H1 (cell line): ENCODE results near the gene SEL1L. TPM values are rescaled to one million over a fixed set of nuclear protein-coding genes. Genes with fewer than 3 reads are reported as not detected.

ENCODE experiments used
- CTCF ChIA-PET: fragments of 300-600 bp; sonication (Branson Sonifier 250); formaldehyde crosslinking; loops from one replicate; lab custom pipeline; 2021; ENCODE audit not compliant: partially characterized antibody; lab: Charles Lee
- POLR2A ChIA-PET: fragments of 300-600 bp; sonication (Branson Sonifier 250); formaldehyde crosslinking; loops from one replicate; lab custom pipeline; 2021; ENCODE audit warnings: inconsistent platforms; ENCODE audit not compliant: partially characterized antibody; lab: Charles Lee
- DNase-seq, 2 experiments: peaks; one replicate each; pipeline versions ENCODE4 v3.0.0 to v3.0.0-alpha.2; 2010 to 2022; ENCODE audit warnings: low spot score in 2 of 2, low read depth in 1 of 2, mixed read lengths in 1 of 2
- FAIRE-seq: peaks from 2 replicates; lab custom pipeline; 2011; peaks lifted over from hg19 to GRCh38; lab: Jason Lieb, UNC
- H2AFZ ChIP-seq: 2 replicates; pipeline ENCODE4 v1.8.1; 2012; ENCODE audit warnings: low read length, inconsistent platforms
- H2AK5ac ChIP-seq: 2 replicates; pipeline ENCODE4 v1.6.1; 2013; ENCODE audit warnings: low read depth, low read length
- H2BK120ac ChIP-seq: replicated peaks from 2 replicates; pipeline ENCODE3; 2013; ENCODE audit warnings: low read depth, low read length, inconsistent platforms
- H2BK12ac ChIP-seq: 2 replicates; pipeline ENCODE4 v1.6.1; 2013; ENCODE audit warnings: low read depth, low read length
- H2BK15ac ChIP-seq: 2 replicates; pipeline ENCODE4 v1.6.1; 2013; ENCODE audit warnings: low read length
- H2BK20ac ChIP-seq: 2 replicates; pipeline ENCODE4 v1.6.1; 2013; ENCODE audit warnings: low read length
- H2BK5ac ChIP-seq: 2 replicates; pipeline ENCODE4 v1.6.1; 2013; ENCODE audit warnings: low read depth, low read length
- H3K14ac ChIP-seq: 2 replicates; pipeline ENCODE4 v1.6.1; 2013; ENCODE audit warnings: inconsistent platforms; ENCODE audit not compliant: insufficient read length
- H3K18ac ChIP-seq: 2 replicates; pipeline ENCODE4 v1.6.1; 2013; ENCODE audit warnings: low read length; ENCODE audit errors: extremely low read depth
- H3K23ac ChIP-seq: 2 replicates; pipeline ENCODE4 v1.6.1; 2013; ENCODE audit warnings: inconsistent platforms; ENCODE audit not compliant: insufficient read length
- H3K23me2 ChIP-seq: 2 replicates; pipeline ENCODE4 v1.6.1; 2013; ENCODE audit warnings: low read depth, low read length
- H3K27ac ChIP-seq: 2 replicates; pipeline ENCODE4 v1.6.1; 2011; ENCODE audit warnings: low read depth, low read length, inconsistent platforms
- H3K27me3 ChIP-seq, 4 experiments: replicated peaks in 1 of 4; 1 replicate in 1 of 4; 2 replicates in 3 of 4; pipeline versions ENCODE4 v1.6.1 to v1.8.1; 2011 to 2013; ENCODE audit warnings: low read length in 3 of 4, mild to moderate bottlenecking in 3 of 4, inconsistent platforms in 2 of 4, mixed read lengths in 2 of 4, moderate library complexity in 1 of 4; ENCODE audit not compliant: control insufficient read depth in 3 of 4, insufficient read depth in 3 of 4; ENCODE audit errors: extremely low read depth in 1 of 4
- H3K36me3 ChIP-seq, 4 experiments: 2 replicates each; pipeline versions ENCODE4 v1.6.1 to v1.8.1; 2011 to 2013; ENCODE audit warnings: mild to moderate bottlenecking in 4 of 4, low read length in 3 of 4, moderate library complexity in 2 of 4, control low read depth in 1 of 4, inconsistent platforms in 1 of 4; ENCODE audit not compliant: insufficient read depth in 4 of 4, control insufficient read depth in 2 of 4
- H3K4ac ChIP-seq: replicated peaks from 2 replicates; pipeline ENCODE3; 2013; ENCODE audit warnings: low read length, low read depth, mixed read lengths, inconsistent platforms; ENCODE audit not compliant: insufficient read length
- H3K4me1 ChIP-seq, 4 experiments: replicated peaks in 1 of 4; 1 replicate in 1 of 4; 2 replicates in 3 of 4; pipeline versions ENCODE4 v1.6.1 to v1.8.1; 2011 to 2013; ENCODE audit warnings: low read length in 3 of 4, inconsistent platforms in 2 of 4, mixed read lengths in 1 of 4; ENCODE audit not compliant: insufficient read depth in 4 of 4, control insufficient read depth in 3 of 4
- H3K4me2 ChIP-seq, 2 experiments: 2 replicates each; pipeline versions ENCODE4 v1.6.1 to v1.8.1; 2011 to 2013; ENCODE audit warnings: low read depth in 2 of 2, low read length in 2 of 2, control low read depth in 1 of 2, inconsistent platforms in 1 of 2, mild to moderate bottlenecking in 1 of 2; ENCODE audit not compliant: insufficient read depth in 1 of 2
- H3K4me3 ChIP-seq, 4 experiments: fragments of 200-600, 300-600 bp in 1 of 4; sonication (generic), shearing (Covaris generic), sonication (Bioruptor Twin) in 1 of 4; 2 replicates each; pipeline versions ENCODE4 v1.5.1 to v1.8.1; 2011 to 2016; ENCODE audit warnings: low read length in 4 of 4, low read depth in 3 of 4, control low read depth in 2 of 4, inconsistent platforms in 2 of 4, mild to moderate bottlenecking in 2 of 4, mixed read lengths in 1 of 4, moderate library complexity in 1 of 4; ENCODE audit not compliant: insufficient read depth in 2 of 4; ENCODE audit errors: extremely low read depth in 1 of 4
- H3K56ac ChIP-seq: replicated peaks from 2 replicates; pipeline ENCODE3; 2013; ENCODE audit warnings: low read depth, mild to moderate bottlenecking, mixed read lengths, low read length, inconsistent platforms; ENCODE audit not compliant: insufficient read length
- H3K79me1 ChIP-seq: 2 replicates; pipeline ENCODE4 v1.6.1; 2013; ENCODE audit warnings: low read depth, low read length, control low read depth
- H3K79me2 ChIP-seq, 2 experiments: 2 replicates each; pipeline versions ENCODE4 v1.6.1 to v1.8.1; 2012 to 2013; ENCODE audit warnings: low read length in 2 of 2, mild to moderate bottlenecking in 2 of 2, inconsistent platforms in 1 of 2; ENCODE audit not compliant: insufficient read depth in 2 of 2, control insufficient read depth in 1 of 2
- H3K9ac ChIP-seq, 4 experiments: replicated peaks in 1 of 4; 1 replicate in 1 of 4; 2 replicates in 3 of 4; pipeline versions ENCODE4 v1.6.1 to v1.8.1; 2011 to 2013; ENCODE audit warnings: low read depth in 3 of 4, low read length in 3 of 4, control low read depth in 2 of 4, mild to moderate bottlenecking in 2 of 4, moderate library complexity in 2 of 4, inconsistent platforms in 1 of 4; ENCODE audit errors: extremely low read depth in 1 of 4
- H3K9me3 ChIP-seq, 2 experiments: 2 replicates each; pipeline versions ENCODE4 v1.6.1 to v1.8.1; 2012 to 2013; ENCODE audit warnings: mild to moderate bottlenecking in 2 of 2, moderate library complexity in 2 of 2, control low read depth in 1 of 2, inconsistent platforms in 1 of 2, low read depth in 1 of 2, low read length in 1 of 2, mixed read lengths in 1 of 2; ENCODE audit not compliant: insufficient read depth in 2 of 2
- H4K20me1 ChIP-seq, 2 experiments: replicated peaks in 1 of 2; 2 replicates each; pipeline versions ENCODE3 to v1.8.1; 2011 to 2013; ENCODE audit warnings: inconsistent platforms in 2 of 2, low read length in 2 of 2, mild to moderate bottlenecking in 1 of 2; ENCODE audit not compliant: insufficient read depth in 2 of 2, control insufficient read depth in 1 of 2
- H4K5ac ChIP-seq: 2 replicates; pipeline ENCODE4 v1.6.1; 2013; ENCODE audit warnings: low read length, low read depth, mixed read lengths, inconsistent platforms; ENCODE audit not compliant: insufficient read length
- H4K8ac ChIP-seq: 2 replicates; pipeline ENCODE4 v1.8.0; 2013; ENCODE audit warnings: mild to moderate bottlenecking, moderate library complexity, low read length, inconsistent platforms; ENCODE audit not compliant: insufficient read depth; ENCODE audit errors: extremely low read depth
- H4K91ac ChIP-seq: replicated peaks from 2 replicates; pipeline ENCODE3; 2013; ENCODE audit warnings: low read length, mixed read lengths, inconsistent platforms; ENCODE audit not compliant: insufficient read length
- ASH2L ChIP-seq: fragments of 200-600, 300-600 bp; sonication (generic); IDR thresholded peaks from one replicate; pipeline ENCODE4 v1.7.1; 2017; ENCODE audit warnings: low read length
- EGR1 ChIP-seq: IDR thresholded peaks from 2 replicates; pipeline ENCODE4 v1.6.1; 2011; ENCODE audit warnings: low read depth, low read length, borderline replicate concordance
- KDM4A ChIP-seq: IDR thresholded peaks from one replicate; pipeline ENCODE4 v1.7.1; 2012; ENCODE audit warnings: low read depth, mild to moderate bottlenecking, moderate library complexity, low read length, inconsistent platforms; ENCODE audit not compliant: severe bottlenecking
- NRF1 ChIP-seq: IDR thresholded peaks from 2 replicates; pipeline ENCODE4 v1.6.1; 2011; ENCODE audit warnings: mild to moderate bottlenecking, low read depth, low read length, improper control_type of control experiment
- POLR2AphosphoS5 ChIP-seq: IDR thresholded peaks from 2 replicates; pipeline ENCODE4 v1.6.1; 2011; ENCODE audit warnings: low read depth, low read length
- RFX5 ChIP-seq: IDR thresholded peaks from 2 replicates; pipeline ENCODE4 v1.6.1; 2011; ENCODE audit warnings: low read depth, low read length, improper control_type of control experiment, borderline replicate concordance
- RNF2 ChIP-seq: fragments of 200-900, 300-1000 bp; sonication (generic); IDR thresholded peaks from 2 replicates; pipeline ENCODE4 v1.7.1; 2016; ENCODE audit warnings: borderline replicate concordance, low read depth, mild to moderate bottlenecking, antibody characterized with exemption, low read length; ENCODE audit not compliant: poor library complexity, severe bottlenecking; ENCODE audit errors: missing control alignments
- SAP30 ChIP-seq: fragments of 300-600 bp; sonication (generic); IDR thresholded peaks from 2 replicates; pipeline ENCODE4 v1.7.1; 2012; ENCODE audit warnings: low read length, moderate library complexity, mild to moderate bottlenecking, inconsistent platforms; ENCODE audit not compliant: insufficient read depth, insufficient replicate concordance
- SIRT6 ChIP-seq: IDR thresholded peaks from one replicate; pipeline ENCODE4 v1.7.1; 2012; ENCODE audit warnings: low read length, inconsistent platforms
- SIX5 ChIP-seq: IDR thresholded peaks from 2 replicates; pipeline ENCODE4 v1.6.1; 2011; ENCODE audit warnings: mild to moderate bottlenecking, low read depth, low read length
- SP4 ChIP-seq: IDR thresholded peaks from 2 replicates; pipeline ENCODE4 v1.6.1; 2012; ENCODE audit warnings: low read length, inconsistent platforms
- TAF7 ChIP-seq: optimal IDR thresholded peaks from 2 replicates; pipeline ENCODE3; 2011; ENCODE audit warnings: low read depth, mild to moderate bottlenecking, inconsistent platforms, low read length, moderate library complexity, borderline replicate concordance
- TCF12 ChIP-seq: IDR thresholded peaks from 2 replicates; pipeline ENCODE4 v1.6.1; 2011; ENCODE audit warnings: low read depth, mild to moderate bottlenecking, low read length
- ZNF274 ChIP-seq: IDR thresholded peaks from 2 replicates; pipeline ENCODE4 v1.7.0; 2012; ENCODE audit warnings: low read length, borderline replicate concordance; ENCODE audit errors: extremely low read depth
- WGBS, 2 experiments: shearing (Covaris generic) in 1 of 2; methylation state at CpG; one replicate each; pipeline versions ENCODE4 v1.1.6 to v1.1.7; 2013 to 2015; ENCODE audit warnings: low lambda C conversion rate in 2 of 2, mixed read lengths in 2 of 2, inconsistent platforms in 1 of 2, low coverage in 1 of 2, missing lambda C conversion rate in 1 of 2; ENCODE audit not compliant: insufficient replicate concordance in 2 of 2, insufficient coverage in 1 of 2, insufficient read length in 1 of 2; ENCODE audit errors: extremely low coverage in 1 of 2, missing lambda C conversion rate in 1 of 2; 5-methylcytosine and 5-hydroxymethylcytosine counted together
- polyA plus RNA-seq, 7 experiments: library from polyadenylated mRNA; depleted of rRNA in 3 of 7; stranded (reverse) in 5 of 7; unstranded in 2 of 7; fragments of >200 nt in 5 of 7; fragments of 200-250 nt in 2 of 7; gene quantifications; 1 replicate in 5 of 7; 2 replicates in 1 of 7; 4 replicates in 1 of 7; pipeline versions ENCODE4 v1.2.1 to v1.2.3, GENCODE V29; 2011 to 2013; ENCODE audit warnings: missing spikeins in 2 of 7, mixed read lengths in 2 of 7
- total RNA-seq: library from RNA; stranded (reverse); fragmentation: NEBNext Ultra II Directional; extraction: Animal tissue kit (Norgen Biotek cat#: 25700); gene quantifications from 2 replicates; pipeline ENCODE4 v1.2.1, GENCODE V29; 2021

Gene SEL1L
- total and polyA plus RNA-seq, 2 of the 8 experiments (the other 6 are each of a cell fraction or from before 2014, with no cell fraction given) = 4.3 to 34.9 TPM

DNA sequence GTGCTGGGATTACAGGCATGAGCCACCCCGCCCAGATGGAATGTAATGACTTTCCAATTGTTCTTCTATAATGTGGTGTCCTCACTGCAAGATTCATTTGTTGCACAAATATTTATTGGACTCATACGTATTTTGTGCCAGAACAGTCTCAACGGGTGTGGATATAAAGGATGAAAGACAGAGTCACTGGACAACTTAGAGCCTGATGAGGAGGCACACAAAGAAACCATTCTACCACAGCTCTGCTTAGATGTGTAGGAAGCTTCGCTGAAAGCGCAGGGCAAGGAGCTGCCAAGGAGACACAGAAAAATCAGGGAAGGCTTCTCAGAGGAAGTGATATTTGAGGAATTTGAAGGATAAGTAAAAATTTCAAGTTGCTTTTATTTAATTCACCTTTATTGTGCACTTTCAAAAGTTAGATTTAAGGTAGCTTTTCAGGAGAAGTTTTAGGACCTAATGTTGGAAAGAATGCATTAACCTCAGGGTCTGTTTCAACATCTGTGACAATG lies 92.0 kb downstream of the SEL1L start:
- FAIRE-seq = no peak
- peaks cover 1% of the 10 kb centered on the region for H3K23me2 ChIP-seq

More for the DNA sequence above, 92.0 kb downstream of the SEL1L start:
- Histone ChIP-seq H2BK12ac (no peak overlapping the region), H3K27ac (no peak overlapping the region), H2BK5ac (no peak overlapping the region), H3K9ac (no peak overlapping the region), H3K4me2 (no peak overlapping the region), H4K91ac (no peak overlapping the region), H3K23ac (no peak overlapping the region), H3K4me3 (no peak overlapping the region), H3K14ac (no peak overlapping the region), H4K8ac (no peak overlapping the region), H2AFZ (no peak overlapping the region), H3K36me3 (no peaks in the 10 kb centered on the region; a peak in 1 of 8 replicates), H3K27me3 (peaks cover 1 to 12% (median 9%) of the 10 kb centered on the region in 4 experiments), H2BK120ac (no peak overlapping the region), H3K9me3 (0 out of 4 replicates have a peak, but pooled peaks cover 0 to 2% of the 10 kb centered on the region in 2 experiments), H4K20me1 (no peaks in the 10 kb centered on the region), H3K56ac (no peak overlapping the region), H3K18ac (no peak overlapping the region), H3K4ac (no peak overlapping the region), H3K79me2 (no peaks in the 10 kb centered on the region), H2AK5ac (no peak overlapping the region), H3K4me1 (peaks cover 0 to 1% (median under 1%) of the 10 kb centered on the region in 4 experiments; a peak in 2 of 7 replicates), H4K5ac (no peak overlapping the region), H2BK15ac (no peak overlapping the region), H2BK20ac (no peak overlapping the region), H3K79me1 (no peaks in the 10 kb centered on the region)
- ChIA-PET CTCF (interaction anchor here (0.9 to 9.5 kb wide), 3 partner anchors 12 to 172 kb away, joined by 3 to 64 read pairs (median 14); no protein-coding TSS in a partner anchor), POLR2A (no interaction called here)
- no peak for DNase-seq
- TF ChIP-seq SP4 = no peak
- no peak for TF ChIP-seq SIX5
- TF ChIP-seq SAP30 = no peak
- TF ChIP-seq NRF1 = no peak
- TF ChIP-seq RNF2 = no peak
- no peak for TF ChIP-seq TAF7
- TF ChIP-seq SIRT6 = no peak
- TF ChIP-seq TCF12 = no peak
- TF ChIP-seq POLR2AphosphoS5 = no peak
- TF ChIP-seq ZNF274 = no peak
- TF ChIP-seq RFX5 = no peak
- no peak for TF ChIP-seq KDM4A
- no peak for TF ChIP-seq EGR1
- no peak for TF ChIP-seq ASH2L
- WGBS, 2 experiments = 85% methylated on average over 5 of the region's 5 CpGs; no CpG with 5 or more reads in 1 of the 2 experiments
